ENCODE data around the gene FAM124A.

DNA sequence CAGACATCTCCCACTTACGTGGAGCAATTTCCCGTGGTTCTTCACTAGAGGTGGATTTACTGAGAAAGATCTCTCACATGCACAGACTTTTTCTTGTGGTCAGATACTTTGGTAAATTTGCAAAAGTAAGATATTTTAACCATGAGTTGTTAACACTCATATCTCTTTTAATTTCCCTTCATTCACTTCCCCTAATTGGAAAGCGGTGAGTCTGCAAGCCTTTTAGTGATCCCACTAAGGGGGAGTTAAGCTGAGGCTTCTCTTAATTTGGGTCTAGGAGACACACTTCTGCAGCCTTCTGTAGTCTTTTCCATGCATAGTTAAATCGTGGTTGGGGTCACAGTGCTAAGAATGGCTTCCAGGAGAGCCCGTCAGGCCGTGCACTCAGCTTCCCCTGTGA is 86.6 kb downstream of the FAM124A start:
- TF ChIP-seq, protein P1, sequence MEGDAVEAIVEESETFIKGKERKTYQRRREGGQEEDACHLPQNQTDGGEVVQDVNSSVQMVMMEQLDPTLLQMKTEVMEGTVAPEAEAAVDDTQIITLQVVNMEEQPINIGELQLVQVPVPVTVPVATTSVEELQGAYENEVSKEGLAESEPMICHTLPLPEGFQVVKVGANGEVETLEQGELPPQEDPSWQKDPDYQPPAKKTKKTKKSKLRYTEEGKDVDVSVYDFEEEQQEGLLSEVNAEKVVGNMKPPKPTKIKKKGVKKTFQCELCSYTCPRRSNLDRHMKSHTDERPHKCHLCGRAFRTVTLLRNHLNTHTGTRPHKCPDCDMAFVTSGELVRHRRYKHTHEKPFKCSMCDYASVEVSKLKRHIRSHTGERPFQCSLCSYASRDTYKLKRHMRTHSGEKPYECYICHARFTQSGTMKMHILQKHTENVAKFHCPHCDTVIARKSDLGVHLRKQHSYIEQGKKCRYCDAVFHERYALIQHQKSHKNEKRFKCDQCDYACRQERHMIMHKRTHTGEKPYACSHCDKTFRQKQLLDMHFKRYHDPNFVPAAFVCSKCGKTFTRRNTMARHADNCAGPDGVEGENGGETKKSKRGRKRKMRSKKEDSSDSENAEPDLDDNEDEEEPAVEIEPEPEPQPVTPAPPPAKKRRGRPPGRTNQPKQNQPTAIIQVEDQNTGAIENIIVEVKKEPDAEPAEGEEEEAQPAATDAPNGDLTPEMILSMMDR (IDR thresholded peaks at IDR 0.05): no peak
- no peak for TF ChIP-seq POLR2A (IDR thresholded peaks at IDR 0.05)
- TF ChIP-seq EP300 (IDR thresholded peaks at IDR 0.05): no peak
- TF ChIP-seq POLR2AphosphoS5 (IDR thresholded peaks at IDR 0.05): no peak
